ENCODE data around the gene MATCAP1. TPM values are rescaled to one million over a fixed set of nuclear protein-coding genes. Genes with fewer than 3 reads are reported as not detected.

Gene MATCAP1
- total and polyA plus RNA-seq, 4 donors, result 18.5 to 41.8 (median 26.0) TPM

DNA sequence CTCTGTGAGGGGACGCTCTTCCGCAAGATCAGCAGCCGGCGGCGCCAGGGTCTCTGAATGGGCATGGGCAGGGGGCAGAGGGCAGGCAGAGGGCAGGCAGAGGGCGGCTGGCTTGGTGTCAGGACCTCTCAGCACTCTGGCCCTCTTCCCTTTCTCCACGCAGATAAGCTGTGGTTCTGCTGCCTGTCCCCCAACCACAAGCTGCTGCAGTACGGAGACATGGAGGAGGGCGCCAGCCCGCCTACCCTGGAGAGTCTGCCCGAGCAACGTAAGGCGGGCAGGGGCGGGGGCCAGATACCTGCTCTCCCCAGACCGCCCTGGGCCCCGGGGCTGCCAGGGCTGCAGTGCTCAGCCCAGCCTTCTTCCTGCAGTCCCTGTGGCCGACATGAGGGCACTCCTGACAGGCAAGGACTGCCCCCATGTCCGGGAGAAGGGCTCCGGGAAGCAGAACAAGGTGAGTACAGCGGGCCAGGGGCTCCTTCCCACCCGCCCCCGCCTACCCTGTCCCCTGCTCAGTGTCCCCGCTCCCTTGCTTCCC lies 19.3 kb upstream of the MATCAP1 start:
- ATAC-seq (ENCODE audit: insufficient read depth, low FRiP score) (no peak), DNase-seq (no peak)
- no peak overlapping the region for H3K4me3 ChIP-seq
- H3K27me3 ChIP-seq (ENCODE audit: control insufficient read depth in 3 of 3, insufficient read depth in 3 of 3, low read length in 2 of 3), result no peaks in the 10 kb centered on the region
- 92% methylated on average over 19 to 23 of the region's 23 CpGs for WGBS, 2 donors
- peaks cover 3 to 44% (median 9%) of the 10 kb centered on the region in 4 donors for H3K36me3 ChIP-seq (ENCODE audit: control insufficient read depth in 4 of 4, insufficient read depth in 4 of 4, low read length in 4 of 4)
- peaks cover 0 to 13% (median 0%) of the 10 kb centered on the region in 5 donors for H3K4me1 ChIP-seq (ENCODE audit: control insufficient read depth in 5 of 5, insufficient read depth in 5 of 5, low read length in 5 of 5)
- H3K9ac ChIP-seq (ENCODE audit: insufficient read depth in 1 of 2, low read length in 2 of 2), result no peak overlapping the region
- H3K27ac ChIP-seq (ENCODE audit: low read depth in 1 of 2, low read length in 1 of 2), result no peak overlapping the region
- H3K9me3 ChIP-seq (ENCODE audit: control insufficient read depth in 4 of 4, insufficient read depth in 3 of 4, low read length in 3 of 4), result no peaks in the 10 kb centered on the region
- TF ChIP-seq, protein P1, sequence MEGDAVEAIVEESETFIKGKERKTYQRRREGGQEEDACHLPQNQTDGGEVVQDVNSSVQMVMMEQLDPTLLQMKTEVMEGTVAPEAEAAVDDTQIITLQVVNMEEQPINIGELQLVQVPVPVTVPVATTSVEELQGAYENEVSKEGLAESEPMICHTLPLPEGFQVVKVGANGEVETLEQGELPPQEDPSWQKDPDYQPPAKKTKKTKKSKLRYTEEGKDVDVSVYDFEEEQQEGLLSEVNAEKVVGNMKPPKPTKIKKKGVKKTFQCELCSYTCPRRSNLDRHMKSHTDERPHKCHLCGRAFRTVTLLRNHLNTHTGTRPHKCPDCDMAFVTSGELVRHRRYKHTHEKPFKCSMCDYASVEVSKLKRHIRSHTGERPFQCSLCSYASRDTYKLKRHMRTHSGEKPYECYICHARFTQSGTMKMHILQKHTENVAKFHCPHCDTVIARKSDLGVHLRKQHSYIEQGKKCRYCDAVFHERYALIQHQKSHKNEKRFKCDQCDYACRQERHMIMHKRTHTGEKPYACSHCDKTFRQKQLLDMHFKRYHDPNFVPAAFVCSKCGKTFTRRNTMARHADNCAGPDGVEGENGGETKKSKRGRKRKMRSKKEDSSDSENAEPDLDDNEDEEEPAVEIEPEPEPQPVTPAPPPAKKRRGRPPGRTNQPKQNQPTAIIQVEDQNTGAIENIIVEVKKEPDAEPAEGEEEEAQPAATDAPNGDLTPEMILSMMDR (IDR thresholded peaks at IDR 0.05; ENCODE audit: control extremely low read depth, extremely low read depth), result no peak

DNA sequence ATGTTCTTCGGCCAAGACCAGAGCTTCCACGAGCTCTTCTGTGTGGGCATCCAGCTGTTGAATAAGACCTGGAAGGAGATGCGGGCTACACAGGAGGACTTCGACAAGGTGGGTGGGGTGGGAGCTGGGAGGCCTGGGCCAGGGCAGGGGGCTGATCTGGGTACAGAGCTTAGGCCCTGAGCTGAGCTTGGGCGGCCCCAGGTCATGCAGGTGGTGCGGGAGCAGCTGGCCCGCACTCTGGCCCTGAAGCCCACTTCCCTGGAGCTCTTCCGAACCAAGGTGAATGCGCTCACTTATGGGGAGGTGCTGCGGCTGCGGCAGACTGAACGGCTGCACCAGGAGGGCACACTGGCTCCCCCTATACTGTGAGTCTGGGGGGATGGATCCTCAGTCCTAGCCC lies 18.7 kb upstream of the MATCAP1 start:
- Histone ChIP-seq H3K4me3 (no peak overlapping the region), H3K27ac (ENCODE audit: low read depth in 1 of 2, low read length in 1 of 2) (no peak overlapping the region), H3K9ac (ENCODE audit: insufficient read depth in 1 of 2, low read length in 2 of 2) (no peak overlapping the region), H3K4me1 (ENCODE audit: control insufficient read depth in 5 of 5, insufficient read depth in 5 of 5, low read length in 5 of 5) (peaks cover 0 to 12% (median 0%) of the 10 kb centered on the region in 5 donors), H3K36me3 (ENCODE audit: control insufficient read depth in 4 of 4, insufficient read depth in 4 of 4, low read length in 4 of 4) (peaks cover 6 to 48% (median 11%) of the 10 kb centered on the region in 4 donors), H3K9me3 (ENCODE audit: control insufficient read depth in 4 of 4, insufficient read depth in 3 of 4, low read length in 3 of 4) (no peaks in the 10 kb centered on the region), H3K27me3 (ENCODE audit: control insufficient read depth in 3 of 3, insufficient read depth in 3 of 3, low read length in 2 of 3) (no peaks in the 10 kb centered on the region)
- DNase-seq (no peak), ATAC-seq (ENCODE audit: insufficient read depth, low FRiP score) (no peak)
- TF ChIP-seq, protein P1 (IDR thresholded peaks at IDR 0.05; ENCODE audit: control extremely low read depth, extremely low read depth), result no peak
- WGBS, 2 donors, result 97% methylated on average over 11 to 12 of the region's 12 CpGs

DNA sequence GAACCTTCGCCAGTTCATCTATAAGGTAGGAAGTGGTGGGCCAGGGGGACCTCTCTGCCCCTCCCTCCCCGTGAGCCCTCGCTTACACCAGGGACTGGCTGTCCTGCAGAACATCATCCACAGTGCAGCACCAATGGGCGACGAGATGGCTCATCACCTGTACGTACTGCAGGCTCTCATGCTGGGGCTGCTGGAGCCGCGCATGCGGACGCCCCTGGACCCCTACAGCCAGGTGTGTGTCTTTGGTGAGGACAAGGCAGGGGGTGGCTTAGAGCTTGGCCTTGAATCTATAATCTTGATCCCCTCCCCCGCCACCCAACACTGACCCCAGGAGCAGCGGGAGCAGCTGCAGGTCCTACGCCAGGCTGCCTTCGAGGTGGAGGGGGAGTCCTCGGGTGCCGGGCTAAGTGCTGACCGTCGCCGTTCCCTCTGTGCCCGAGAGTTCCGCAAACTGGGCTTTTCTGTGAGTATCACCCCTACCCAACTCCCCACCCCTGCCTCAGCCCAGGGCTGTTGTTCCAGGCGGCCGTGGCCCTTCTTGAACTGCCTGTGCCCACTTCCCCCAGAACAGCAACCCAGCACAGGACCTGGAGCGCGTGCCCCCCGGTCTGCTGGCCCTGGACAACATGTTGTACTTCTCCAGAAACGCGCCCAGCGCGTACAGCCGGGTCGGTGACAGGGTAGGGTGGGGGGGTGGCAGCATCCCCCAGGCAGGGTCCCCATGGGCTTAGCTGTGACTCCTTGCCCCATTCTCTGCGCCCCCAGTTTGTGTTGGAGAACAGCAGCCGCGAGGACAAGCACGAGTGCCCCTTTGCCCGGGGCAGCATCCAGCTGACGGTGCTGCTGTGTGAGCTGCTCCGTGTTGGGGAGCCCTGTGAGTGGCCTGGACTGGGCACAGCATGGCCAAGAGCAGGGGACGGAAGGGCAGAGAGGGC lies 17.9 kb upstream of the MATCAP1 start:
- Histone ChIP-seq H3K9me3 (ENCODE audit: control insufficient read depth in 4 of 4, insufficient read depth in 3 of 4, low read length in 3 of 4) (no peaks in the 10 kb centered on the region), H3K27ac (ENCODE audit: low read depth in 1 of 2, low read length in 1 of 2) (no peak overlapping the region), H3K9ac (ENCODE audit: insufficient read depth in 1 of 2, low read length in 2 of 2) (no peak overlapping the region), H3K36me3 (ENCODE audit: control insufficient read depth in 4 of 4, insufficient read depth in 4 of 4, low read length in 4 of 4) (peaks cover 10 to 55% (median 15%) of the 10 kb centered on the region in 4 donors), H3K4me1 (ENCODE audit: control insufficient read depth in 5 of 5, insufficient read depth in 5 of 5, low read length in 5 of 5) (peaks cover 0 to 14% (median 0%) of the 10 kb centered on the region in 5 donors), H3K4me3 (no peak overlapping the region), H3K27me3 (ENCODE audit: control insufficient read depth in 3 of 3, insufficient read depth in 3 of 3, low read length in 2 of 3) (no peaks in the 10 kb centered on the region)
- ATAC-seq (ENCODE audit: insufficient read depth, low FRiP score) (no peak), DNase-seq (no peak)
- 96 to 98% methylated on average over 40 of the region's 40 CpGs for WGBS, 2 donors
- TF ChIP-seq, protein P1 (IDR thresholded peaks at IDR 0.05; ENCODE audit: control extremely low read depth, extremely low read depth), result no peak
